SKM-1 treated with dmso at 0.1 percent for 144 hours (cell line): ENCODE results near the gene ATG12.
"Not testable (repeated sequence)": the region's sequence is repeated elsewhere in the genome, so short reads cannot be mapped to it uniquely, and the experiment has no call there.

Source experiments
- DNase-seq: peaks from one replicate; lab custom pipeline; 2025; ENCODE audit not compliant: unreplicated experiment; lab: John Stamatoyannopoulos, UW

ATG12 gene

DNA sequence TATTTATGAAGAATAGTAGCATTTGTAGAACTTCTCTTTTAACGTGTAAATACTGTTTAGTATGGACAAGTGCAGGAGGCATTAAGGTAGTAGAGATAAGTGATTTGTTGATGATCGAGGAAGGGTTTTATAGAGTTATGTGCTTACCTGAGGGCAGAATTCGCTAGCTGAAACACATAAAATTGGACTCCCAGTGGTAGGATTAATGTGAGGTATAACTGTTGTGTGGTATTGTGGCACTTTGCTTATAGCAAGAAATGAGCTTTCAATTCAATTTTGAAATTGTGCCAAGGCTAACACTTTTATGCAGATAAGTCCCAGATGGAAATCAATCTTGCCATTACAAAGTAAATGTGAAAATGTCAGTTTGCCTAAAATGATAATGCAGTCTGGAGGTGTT lies 1.6 kb upstream of the ATG12 start:
- DNase-seq: no peak

- peak; percentile 72 for DNase-seq
Measured at GRCh38 chr5:115842089-115842935, 947 bp upstream of the ATG12 start.

DNA sequence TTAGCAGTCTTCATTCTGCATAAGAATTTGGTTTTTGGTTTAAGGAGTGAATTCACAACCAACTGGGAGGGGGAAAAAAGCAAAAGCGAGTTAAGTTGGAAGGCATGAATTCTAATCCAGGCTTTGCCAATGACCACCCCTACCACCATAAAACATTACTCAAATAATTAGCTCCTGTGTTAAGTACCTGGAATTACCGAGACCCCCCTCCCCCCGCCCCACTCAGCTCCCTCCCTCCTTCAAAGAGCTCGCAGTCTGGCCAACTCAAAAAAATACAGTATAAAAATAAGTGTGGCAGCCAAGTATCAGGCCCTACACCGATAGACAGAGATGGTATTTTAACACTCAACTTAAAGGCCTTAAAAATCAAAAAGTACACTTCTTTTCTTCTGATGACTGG lies 492 bp downstream of the ATG12 start:
- DNase-seq: no peak

DNA sequence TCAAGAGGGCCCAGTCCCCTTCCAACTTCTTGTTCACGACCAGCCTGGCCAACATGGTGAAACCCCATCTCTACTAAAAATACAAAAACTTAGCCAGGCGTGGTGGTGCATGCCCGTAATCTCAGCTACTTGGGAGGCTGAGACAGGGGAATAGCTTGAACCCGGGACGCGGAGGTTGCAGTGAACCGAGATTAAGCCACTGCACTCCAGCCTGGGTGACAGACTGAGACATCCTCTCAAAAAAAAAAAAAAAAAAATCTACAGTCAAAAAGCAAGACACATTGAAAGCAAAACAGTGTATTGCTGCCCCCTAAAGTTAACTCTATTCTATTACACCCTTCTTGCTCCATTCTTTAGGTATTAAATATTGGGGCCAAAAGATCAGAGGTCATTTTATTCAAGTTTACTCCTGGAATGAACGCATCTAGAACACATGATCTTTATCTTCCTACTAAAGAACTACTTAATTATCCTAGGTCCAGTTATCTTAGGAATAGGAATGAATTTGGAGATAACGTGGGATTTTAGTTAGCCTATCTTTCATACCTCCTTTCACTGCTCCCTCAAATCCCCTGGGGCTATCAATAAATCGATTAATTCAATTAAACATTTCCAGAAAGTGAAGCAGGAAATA lies 2.4 kb downstream of the ATG12 start:
- peak; percentile 40 for DNase-seq

GRCh38 chr5:115835481-115835880 lies 5.9 kb downstream of the ATG12 start:
- DNase-seq: no peak

DNA sequence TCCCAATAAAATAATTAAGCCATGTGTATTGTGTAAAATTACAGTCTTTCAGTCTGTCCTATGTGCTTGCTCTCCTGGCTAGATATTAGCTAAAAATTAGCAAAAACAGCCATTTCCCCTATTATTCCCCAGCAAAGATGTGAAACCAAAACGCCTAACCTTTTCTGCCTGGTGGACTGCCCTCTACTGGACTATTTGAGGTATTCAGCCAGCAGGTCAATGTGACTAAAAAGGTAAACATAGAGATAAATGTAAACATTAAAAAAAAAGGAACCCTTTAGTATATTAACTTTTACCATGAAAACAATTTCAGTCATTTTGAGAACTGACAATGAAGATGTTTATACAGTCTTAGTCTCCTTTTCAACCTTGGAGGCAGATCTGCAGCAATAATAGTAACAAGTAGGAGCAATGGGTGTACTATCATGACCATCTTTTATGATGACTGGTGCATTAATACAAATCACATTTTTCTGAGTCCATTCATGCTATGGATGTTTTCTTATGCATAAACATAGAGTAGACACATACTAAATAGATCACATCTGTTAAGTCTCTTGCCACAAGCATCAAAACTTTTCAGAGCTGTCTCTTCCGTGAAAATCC lies 10.1 kb downstream of the ATG12 start:
- DNase-seq: peak; percentile 27

GRCh38 chr5:115829913-115830312 lies 11.5 kb downstream of the ATG12 start:
- no peak for DNase-seq

- no peak for DNase-seq
Measured at GRCh38 chr5:115825948-115826347, 15.4 kb downstream of the ATG12 start.

DNA sequence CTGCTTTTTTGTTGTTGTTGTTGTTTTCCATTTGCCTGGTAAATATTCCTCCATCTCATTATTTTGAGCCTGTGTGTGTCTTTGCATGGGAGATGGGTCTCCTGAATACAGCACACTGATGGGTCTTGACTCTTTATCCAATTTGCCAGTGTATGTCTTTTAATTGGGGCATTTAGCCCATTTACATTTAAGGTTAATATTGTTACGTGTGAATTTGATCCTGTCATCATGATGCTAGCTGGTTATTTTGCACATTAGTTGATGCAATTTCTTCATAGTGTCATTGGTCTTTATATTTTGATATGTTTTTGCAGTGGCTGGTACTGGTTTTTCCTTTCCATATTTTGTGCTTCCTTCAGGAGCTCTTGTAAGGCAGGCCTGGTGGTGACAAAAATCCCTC lies 16.4 kb downstream of the ATG12 start:
- DNase-seq: not testable (repeated sequence)

DNA sequence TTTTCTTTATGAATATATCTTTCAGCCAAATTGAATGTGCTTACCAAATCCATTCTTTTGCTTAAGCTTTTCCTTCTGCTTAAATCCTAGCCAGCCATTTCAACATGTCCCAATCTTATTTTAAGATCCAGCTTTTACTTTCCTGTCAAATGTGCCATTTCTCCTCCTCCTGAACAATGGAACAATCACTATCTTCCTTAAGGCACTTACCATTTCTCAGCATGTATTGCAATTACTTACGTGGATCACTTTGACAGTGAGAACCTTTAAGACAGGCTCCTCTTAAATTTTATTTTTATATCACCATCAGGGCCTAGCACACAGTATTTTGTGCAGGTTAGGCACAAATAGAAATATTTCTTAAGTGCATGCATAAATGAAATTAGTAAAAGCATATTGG lies 20.5 kb downstream of the ATG12 start:
- no peak for DNase-seq

GRCh38 chr5:115818821-115819220 lies 22.5 kb downstream of the ATG12 start:
- no peak for DNase-seq

- no peak for DNase-seq
Measured at GRCh38 chr5:115817386-115817785, 24.0 kb downstream of the ATG12 start.

GRCh38 chr5:115816226-115817081 lies 24.9 kb downstream of the ATG12 start, which contains the start of gene CDO1:
CDO1 (minus strand) TSS chr5:115816659; CDS start chr5:115816397, 262 bp downstream.
- DNase-seq: peak; percentile 40

GRCh38 chr5:115815693-115816225 lies 25.6 kb downstream of the ATG12 start:
- no peak for DNase-seq

GRCh38 chr5:115815006-115815692 lies 26.2 kb downstream of the ATG12 start:
- DNase-seq: peak; percentile 7

DNA sequence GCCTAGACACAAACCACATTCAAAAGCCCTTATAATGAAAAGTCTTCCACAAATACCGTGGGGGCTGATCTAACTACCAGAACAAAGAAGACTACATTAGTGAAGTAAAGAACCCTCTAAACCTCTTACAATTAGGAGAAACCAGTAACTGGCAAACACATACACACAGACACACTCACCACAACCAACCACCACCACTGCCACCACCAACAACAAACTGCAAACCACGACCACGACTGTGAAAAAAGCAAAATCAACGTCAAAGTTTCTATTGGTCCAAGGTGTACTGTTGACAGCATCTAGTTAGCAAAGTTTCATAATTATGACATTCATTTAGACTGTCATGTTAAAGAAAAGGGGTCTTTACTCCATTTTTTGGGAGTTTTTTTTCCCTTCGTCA lies 27.6 kb downstream of the ATG12 start:
- DNase-seq: no peak

DNA sequence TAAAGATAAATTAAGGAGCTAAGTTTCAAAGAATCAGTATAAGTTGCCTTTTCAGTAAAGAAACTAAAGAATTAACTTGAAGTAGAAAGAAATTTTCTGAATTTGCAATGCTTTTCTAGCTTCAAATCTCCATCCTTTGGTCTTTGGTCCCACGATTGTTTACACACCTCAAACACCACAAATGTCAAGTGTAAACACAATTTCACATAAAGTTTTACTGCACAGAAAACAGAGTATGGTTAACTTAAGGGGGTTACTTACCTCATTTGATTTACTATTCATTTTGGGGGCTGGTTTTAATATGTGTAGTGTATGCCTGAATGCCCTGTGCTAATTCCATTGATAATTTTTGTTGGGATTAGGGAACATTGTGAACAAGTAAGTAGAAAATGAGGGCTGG lies 29.0 kb downstream of the ATG12 start:
- no peak for DNase-seq

GRCh38 chr5:115811406-115811805 lies 30.0 kb downstream of the ATG12 start:
- no peak for DNase-seq

GRCh38 chr5:115810761-115811160 lies 30.6 kb downstream of the ATG12 start:
- no peak for DNase-seq

DNA sequence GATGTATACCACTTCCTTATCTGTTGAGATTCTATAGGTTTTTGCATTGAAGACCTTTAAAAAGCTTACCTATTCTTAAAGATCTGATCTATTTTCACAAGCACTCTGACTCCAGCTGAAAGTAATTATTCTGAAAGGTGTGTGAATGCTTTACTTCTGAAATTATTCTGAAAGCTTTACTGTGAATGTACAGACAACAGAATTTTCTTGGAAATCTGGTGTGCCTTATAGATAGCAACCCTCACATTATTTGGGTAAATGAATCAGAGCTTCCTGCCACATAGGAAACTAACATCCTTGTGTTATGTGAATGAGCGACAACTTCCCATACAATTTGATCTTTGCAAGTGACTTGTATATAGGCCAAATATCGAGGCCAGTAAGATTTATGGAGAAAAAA lies 31.4 kb downstream of the ATG12 start:
- DNase-seq: no peak
